GM19324 (cell line): ENCODE data around the gene RTN4RL2.
"Not testable (repeated sequence)": the region's sequence is repeated elsewhere in the genome, so short reads cannot be mapped to it uniquely, and the experiment has no call there.

Source experiments
- ATAC-seq: cut with Tn5 transposase; IDR thresholded peaks from one replicate; pipeline ENCODE4 v1.9.1; 2021; ENCODE audit warnings: mild to moderate bottlenecking, moderate library complexity; ENCODE audit not compliant: unreplicated experiment, low FRiP score

RTN4RL2 gene

GRCh38 chr11:57432149-57432561 is 28.2 kb upstream of the RTN4RL2 start:
- no peak for ATAC-seq

GRCh38 chr11:57432714-57433163 is 27.6 kb upstream of the RTN4RL2 start:
- ATAC-seq, result no peak

GRCh38 chr11:57434640-57435546 is 25.4 kb upstream of the RTN4RL2 start:
- no peak for ATAC-seq

DNA sequence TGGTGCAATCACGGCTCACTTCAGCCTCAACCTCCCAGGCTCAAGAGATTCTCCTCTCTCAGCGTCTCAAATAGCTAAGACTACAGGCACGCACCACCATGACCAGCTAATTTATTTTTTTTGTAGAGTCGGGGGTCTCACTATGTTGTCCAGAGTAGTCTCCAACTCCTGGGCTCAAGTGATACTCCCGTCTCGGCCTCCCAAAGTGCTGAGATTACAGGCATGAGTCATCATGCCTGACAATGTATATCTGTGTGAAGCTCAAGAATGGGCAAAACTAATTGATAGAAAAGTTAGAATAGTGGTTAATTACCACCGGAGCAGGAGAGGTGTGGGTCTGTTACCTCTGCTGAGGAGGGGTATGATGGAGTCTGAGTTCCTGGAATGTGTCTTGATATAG is 24.3 kb upstream of the RTN4RL2 start:
- ATAC-seq, result no peak

GRCh38 chr11:57438345-57439285 is 21.7 kb upstream of the RTN4RL2 start:
- ATAC-seq, result no peak

DNA sequence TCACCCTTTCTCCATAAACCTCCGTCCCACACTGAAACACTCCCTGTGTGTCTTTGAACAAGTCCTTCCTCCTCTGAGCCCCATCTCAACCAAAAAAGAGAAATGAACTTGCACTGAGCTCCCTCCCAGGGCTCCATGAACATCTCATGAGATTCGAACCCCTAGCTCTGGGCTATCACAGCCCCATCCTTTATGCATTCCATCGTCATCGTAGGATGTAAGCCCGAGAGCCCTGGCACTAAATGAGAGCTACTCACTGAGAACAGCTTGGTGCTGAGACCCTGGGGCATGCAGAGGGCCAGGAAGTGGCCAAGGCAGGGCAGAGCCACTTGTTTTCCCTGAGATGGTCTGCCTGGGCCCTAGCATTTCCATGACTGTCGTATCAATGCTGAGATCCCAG is 20.5 kb upstream of the RTN4RL2 start:
- no peak for ATAC-seq

GRCh38 chr11:57440744-57441414 is 19.4 kb upstream of the RTN4RL2 start:
- no peak for ATAC-seq

DNA sequence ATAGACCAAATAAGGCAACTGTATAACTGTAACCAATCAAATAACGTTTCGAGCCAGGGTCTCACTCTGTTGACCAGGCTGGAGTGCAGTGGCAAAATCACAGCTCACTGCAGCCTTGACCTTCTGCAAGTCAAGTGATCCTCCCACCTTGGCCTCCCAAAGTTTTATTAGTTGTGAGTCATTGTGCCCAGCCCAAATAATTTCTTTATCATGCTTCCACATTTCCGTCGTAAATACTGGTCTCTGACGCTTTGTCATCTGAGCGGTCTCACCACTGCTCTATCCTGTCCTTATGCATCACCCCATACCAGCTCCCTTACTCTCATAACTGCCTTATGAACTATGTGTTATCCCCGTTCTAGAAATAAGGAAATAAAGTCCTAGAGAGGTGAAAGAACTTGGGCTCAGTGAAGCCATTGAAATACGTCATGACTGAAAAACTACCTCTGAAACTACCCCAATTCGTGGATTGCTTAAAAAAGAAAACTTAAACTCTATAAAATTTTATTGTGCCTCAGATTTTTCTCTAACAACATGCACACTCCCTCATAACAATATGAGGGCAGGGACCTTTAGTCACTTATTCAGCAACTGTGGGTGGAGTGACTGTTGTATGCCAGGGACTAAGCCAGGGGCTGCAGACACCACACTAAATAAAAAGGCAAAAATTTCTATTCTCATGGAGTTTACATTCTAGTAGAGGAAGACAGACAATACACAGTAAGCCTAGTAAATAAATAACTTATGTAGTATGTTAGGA is 15.8 kb upstream of the RTN4RL2 start:
- no peak for ATAC-seq

DNA sequence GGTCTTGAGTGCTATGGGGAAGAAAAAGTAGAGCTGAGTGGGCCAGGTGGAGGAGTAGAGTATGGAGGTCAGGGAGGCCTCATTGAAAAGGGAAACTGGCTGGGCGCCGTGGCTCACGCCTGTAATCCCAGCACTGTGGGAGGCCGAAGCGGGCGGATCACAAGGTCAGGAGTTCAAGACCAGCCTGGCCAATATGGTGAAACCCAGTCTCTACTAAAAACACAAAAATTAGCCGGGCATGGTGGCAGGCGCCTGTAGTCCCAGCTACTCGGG is 15.3 kb upstream of the RTN4RL2 start:
- ATAC-seq, result not testable (repeated sequence)

DNA sequence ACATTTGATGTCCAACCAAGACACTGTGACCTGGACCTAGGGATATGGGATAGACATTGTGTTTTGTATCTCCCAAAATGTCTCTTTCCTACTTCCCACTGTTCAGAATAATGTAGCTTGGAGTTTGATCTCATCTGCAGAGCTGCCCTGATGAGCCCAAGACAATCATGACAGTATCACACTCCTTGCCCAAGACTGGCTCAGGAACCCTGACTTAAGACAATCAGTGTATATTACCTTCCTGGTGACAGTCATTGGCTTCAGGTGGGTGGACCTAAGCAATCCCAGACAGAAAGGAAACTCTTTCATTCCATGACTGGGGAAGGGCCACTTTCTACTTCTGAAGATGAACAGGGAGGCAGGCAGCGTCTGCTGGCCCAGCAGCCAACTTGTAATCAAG is 14.3 kb upstream of the RTN4RL2 start:
- ATAC-seq, result no peak

DNA sequence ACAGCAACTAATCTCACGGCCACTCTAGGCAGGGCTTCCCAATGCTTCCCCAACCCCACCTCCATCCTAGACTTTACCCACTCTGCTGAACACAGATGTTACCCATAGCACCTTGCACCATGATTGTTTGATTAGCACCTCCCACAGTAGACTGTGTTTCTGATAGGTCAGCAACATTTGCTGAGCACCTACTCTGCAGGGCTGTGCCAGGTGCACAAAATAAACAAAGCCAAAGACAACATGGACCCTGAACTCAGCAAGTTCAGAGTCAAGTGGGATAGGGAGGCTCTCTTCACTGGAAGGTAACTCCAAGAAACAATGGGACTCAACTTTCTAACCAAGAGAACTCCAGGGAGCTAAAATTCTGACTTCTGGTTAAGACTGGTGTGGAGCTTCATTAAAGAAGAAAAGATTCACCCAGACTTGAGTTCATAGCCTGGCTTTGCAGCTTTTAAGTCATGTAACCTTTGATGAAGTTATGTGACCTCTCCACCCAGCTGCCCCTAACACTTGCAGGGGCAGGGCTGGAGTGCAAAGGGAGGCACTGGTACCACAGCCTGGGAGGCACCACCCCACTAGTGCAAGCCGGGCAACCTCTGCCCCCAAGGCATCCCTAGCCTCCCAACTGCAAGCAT is 6.7 kb upstream of the RTN4RL2 start:
- ATAC-seq, result no peak

- peak; percentile 64 for ATAC-seq
Measured at GRCh38 chr11:57456960-57457642, 3.2 kb upstream of the RTN4RL2 start.

GRCh38 chr11:57457643-57458023 is 2.7 kb upstream of the RTN4RL2 start:
- ATAC-seq, result peak; percentile 9

- no peak for ATAC-seq
Measured at GRCh38 chr11:57458060-57458409, 2.3 kb upstream of the RTN4RL2 start.

DNA sequence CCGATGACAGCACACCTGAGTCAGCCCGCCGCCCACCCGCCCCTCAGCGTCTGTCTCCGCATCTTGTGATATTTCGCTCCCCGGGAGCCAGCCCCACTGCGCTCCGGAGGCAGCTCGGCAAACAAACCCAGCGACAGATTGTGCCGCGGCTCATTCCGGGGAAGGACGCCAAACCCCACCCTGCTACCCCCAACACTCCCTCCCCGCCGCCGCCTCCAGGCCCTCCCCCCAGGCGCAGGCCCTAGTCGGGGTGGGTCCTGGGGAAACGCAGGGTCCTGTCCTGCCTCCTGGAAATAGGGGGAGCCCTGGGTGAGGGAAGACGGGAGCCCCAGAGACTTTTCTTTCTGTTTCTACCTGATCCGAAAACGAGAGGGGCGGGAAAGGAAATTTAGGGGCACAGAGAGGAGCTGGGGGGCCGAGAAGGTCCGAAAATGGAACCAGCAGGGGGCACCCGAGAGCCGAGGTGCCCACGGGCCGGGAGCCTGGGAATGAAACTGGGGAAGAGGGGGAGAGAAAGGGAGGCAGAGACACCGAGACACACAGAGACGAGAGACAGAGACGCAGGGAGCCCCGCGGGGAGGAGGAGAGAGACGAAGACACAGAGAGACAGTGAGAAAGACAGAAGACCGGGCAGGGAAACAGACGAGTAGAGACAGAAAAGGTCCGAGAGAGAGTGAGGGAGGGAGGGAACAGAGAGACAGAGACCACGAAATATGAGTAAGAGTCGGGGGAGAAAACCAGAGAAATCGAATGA is 1.7 kb upstream of the RTN4RL2 start:
- no peak for ATAC-seq

DNA sequence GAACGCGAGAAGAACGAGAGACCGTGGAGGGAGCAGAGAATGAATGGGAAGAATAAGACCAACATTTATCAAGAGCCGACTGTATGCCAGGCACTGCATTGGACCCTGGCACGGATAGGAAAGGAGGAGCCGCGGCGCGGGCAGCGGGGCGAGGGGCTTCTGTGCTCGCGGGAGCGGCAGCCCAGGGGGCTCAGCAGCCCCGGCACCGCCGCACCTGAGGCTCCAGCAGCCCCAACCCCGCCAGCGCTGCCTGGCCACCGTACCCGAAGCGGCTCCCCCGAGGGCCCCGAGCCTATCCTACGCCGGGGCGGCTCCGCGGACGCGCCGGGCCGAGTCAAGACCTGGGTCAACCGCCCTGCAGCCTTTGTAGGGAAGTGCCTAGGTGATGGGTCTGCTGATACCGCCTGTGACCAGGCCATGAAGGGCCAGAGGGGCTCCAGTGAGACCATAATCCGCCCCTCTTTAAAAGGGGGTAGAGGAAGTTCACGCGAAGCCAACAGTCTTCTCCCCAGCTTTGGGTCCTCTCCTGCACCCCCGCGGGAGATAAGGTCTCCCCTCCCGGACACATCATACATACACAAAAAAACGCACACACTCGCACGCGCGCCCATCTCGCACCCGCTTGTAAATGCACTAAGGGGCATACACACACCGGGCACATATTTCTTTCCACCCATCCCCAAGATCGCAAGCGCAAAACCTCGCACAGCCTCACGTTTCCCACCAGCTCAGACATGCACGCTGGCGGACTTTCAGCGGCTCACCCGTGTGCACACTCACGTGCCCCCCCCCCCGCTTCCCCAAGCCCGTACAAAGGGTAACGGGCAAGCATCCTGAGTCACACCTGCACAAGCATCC is 935 bp upstream of the RTN4RL2 start:
- ATAC-seq, result no peak
